ENCODE measurements around the gene PET100.

PET100 gene

DNA sequence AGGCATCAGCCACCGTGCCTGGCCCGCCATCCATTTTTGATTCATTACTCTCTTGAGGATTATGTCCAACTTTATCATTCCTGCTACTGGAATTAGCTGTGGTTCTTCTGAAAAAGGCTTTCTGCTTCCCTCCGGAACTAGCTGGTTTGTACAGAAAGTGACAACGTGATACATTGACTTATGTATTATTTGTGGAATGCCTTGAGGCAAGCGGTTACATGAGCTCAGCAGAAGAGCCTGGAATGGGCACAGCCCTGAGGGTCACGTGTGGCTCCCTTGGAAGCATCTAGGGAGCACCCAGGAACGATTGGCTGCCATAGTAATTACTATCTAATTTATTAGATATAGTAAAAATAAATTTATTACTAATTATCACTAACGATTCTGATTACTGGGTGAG is 24.8 kb downstream of the PET100 start:
- DNase-seq, result no peak

DNA sequence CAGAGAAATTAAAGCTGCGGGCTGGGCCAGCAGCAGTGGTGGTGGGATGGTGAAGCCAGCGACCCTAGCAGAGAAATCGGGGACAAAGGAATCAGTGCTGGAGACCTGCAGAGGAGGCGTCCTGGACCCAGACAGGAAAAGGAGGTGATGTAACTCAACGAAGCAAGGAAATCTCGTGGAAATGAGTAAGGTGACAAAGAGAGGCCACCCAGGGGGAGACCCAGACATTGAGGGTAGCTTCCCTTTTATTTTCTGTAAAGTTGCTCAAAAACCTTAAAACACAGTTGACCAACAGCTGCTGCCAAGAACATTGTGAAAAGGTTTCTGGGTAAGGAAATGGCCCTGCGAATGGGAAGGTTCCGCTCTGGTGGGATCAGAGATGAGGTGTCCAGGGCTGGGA is 26.0 kb downstream of the PET100 start:
- DNase-seq, result no peak

DNA sequence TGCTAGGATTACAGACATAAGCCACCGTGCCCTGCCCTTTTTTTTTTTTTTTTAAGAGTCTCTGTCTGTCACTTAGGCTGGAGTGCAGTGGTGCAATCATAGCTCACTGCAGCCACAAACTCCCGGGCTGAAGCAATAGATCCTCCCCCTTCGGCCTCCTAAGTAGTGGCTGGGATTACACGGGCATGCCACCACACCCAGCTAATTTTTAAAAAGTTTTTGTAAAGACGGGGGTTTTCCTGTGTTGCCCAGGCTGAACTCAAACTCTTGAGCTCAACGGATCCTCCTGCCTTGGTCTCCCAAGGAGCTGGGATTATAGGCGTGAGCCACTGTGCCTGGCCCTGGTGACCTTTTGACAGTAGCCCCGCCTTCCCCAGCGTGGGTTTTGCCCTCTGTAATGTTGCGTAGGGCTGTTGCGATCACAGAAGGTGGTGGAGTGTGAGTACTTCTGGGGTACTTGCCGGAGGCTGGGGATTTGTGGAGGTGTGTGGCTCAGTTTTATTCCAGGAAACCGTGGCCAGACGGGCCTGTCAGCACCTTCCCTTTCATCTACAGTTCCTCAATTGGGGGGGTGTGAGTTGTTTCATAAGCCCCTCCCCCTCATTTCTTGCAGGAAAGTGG is 27.6 kb downstream of the PET100 start:
- DNase-seq, result peak; percentile 54 to 66

- DNase-seq, result peak; percentile 44 to 49
These were observed 28.7 kb downstream of the PET100 start for GRCh38 chr19:7658219-7658686.

DNA sequence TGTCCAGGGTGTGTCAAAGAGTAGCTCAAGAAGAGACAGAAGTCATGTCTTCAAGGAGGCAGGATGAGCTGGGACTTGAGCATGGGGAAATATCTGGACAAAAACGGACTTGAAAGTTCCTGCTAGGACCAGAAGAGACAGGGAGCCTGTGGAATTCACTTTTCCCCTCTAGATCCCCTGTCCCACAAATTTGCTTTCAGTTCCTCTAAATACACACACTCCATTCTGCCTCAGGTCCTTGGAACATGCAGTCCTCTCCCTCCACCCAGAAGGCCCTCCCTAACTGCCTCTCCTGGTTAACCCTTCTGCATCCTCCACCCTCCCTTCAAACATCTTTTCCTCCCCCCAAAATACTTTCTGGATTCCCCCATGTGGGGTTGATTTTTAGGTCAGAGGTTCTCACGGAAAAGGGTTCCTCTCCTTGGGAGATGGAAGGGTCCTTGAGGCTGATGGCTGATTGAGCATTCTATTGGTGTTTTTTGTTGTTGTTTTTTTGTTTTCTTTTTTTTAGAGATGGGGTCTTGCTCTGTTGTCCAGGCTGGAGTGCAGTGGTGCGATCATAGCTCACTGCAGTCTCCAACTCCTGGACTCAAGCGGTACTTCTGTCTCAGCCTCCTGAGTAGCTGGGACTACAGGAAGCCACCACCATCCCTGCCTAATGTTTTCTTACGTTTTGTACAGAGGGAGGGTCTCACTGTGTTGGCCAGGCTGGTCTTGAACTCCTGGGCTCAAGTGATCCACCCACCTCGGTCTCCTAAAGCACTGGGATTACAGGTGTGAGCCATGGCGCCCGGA is 32.3 kb downstream of the PET100 start:
- DNase-seq, result no peak

DNA sequence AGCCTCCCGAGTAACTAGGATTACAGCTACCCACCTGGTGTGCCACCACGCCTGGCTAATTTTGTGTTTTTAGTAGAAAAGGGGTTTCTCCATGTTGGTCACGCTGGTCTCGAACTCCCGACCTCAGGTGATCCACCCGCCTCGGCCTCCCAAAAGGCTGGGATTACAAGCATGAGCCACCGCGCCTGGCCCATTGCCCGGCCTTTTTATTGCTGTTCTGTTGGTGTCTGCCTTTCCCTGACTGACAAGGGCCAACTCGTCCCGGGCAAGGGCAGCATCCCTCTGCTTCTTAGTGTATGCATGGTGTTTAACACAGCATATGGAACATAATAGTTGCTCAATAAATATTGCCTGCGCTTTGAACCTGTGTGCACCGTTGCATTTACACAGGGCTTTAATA is 33.1 kb downstream of the PET100 start:
- DNase-seq, result no peak

DNA sequence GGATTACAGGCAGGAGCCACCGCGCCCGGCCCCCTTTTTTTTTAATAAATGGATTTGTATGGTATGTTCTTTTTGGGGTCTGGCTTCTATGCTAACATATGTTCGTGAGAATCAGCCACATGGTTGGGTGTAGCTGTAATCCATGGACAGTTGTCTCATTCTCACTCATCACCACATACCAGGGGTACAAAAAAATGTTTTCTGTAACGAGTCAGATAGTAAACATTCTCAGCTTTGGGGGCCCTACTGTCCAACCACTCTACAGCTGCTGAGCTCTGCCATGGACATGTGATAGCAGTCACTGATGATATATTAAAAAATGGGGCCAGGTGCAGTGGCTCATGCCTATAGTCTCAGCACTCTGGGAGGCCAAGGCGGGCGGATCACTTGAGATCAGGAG is 34.1 kb downstream of the PET100 start:
- DNase-seq, result no peak

DNA sequence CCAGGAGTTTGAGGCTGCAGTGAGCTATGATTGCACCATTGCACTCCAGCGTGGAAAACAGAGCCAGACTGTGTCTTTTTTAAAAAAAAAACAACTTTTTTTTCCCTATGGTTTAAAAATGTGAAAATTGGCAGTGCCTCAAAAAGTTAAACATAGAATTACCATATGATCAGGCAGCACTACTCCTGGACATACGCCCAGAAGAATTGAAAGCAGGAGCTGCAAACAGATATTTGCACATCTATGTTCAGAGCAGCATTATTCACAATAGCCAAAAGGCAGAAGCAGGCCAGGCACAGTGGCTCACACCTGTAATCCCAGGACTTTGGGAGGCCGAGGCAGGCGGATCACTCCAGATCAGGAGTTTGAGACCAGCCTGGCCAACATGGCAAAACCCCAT is 35.5 kb downstream of the PET100 start:
- no peak for DNase-seq

GRCh38 chr19:7668842-7669241 is 39.2 kb downstream of the PET100 start, which contains the start of gene RETN:
Gene RETN (plus strand): TSS chr19:7669049. CDS start chr19:7669327, 278 bp downstream.
- DNase-seq, result no peak

DNA sequence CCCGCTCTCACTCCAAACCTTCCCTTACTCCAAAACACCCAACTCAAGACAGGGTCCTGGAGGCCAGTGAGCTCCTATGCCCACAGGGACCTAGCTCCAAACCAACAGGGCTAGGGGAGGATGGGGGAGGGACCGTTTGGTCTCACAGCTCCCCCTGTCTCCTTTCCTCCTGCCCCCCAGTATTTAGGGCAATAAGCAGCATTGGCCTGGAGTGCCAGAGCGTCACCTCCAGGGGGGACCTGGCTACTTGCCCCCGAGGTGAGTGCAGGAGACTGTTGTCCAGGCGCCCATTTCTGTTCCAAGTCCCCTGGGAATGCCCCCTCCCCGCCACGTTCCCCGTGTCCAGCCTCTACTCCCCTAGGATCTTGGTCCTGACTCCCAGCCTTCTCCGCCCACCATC is 40.0 kb downstream of the PET100 start:
- DNase-seq, result no peak

GRCh38 chr19:7670150-7670783 is 40.7 kb downstream of the PET100 start:
- peak in 1 of 2 experiments; percentile 41 for DNase-seq

GRCh38 chr19:7670790-7671189 is 41.2 kb downstream of the PET100 start:
- DNase-seq, result no peak

DNA sequence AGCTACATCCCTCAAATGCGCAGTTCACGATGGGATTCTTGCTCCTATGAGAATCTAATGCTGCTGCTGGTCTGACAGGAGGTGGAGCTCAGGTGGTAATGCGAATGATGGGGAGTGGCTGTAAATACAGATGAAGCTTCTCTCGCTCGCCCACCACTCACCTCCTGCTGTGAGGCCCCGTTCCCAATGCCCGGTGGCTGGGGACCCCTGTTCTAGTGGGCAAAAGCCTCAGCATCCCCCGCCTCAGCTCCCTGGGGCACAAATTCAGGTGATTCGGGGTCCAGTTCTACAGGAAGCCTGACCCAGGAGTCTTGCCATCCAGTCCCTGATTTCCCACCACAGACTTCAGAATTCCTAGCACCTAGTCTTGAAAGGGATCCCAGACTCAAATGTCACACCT is 42.9 kb downstream of the PET100 start:
- no peak for DNase-seq

GRCh38 chr19:7674010-7675005 is 44.7 kb downstream of the PET100 start:
- DNase-seq, result peak; percentile 59 to 67

DNA sequence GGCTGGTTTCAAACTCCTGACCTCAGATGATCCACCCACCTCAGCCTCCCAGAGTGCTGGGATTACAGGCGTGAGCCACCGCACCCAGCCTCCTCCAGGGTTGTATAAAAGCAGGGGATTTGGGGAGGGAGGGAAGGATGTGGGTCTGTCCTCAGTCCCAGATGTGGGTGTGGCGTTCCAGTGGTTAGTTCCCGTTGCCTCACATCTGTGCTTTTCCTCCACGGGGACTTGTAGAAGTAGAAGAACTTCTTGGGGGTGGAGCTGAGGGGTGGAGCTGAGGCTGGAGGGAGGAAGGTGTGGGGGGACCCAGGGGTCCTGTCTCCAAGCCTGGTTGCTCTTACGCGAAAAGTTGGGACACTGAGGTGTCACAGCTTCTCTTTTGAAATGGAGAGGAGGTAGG is 46.8 kb downstream of the PET100 start:
- no peak for DNase-seq

DNA sequence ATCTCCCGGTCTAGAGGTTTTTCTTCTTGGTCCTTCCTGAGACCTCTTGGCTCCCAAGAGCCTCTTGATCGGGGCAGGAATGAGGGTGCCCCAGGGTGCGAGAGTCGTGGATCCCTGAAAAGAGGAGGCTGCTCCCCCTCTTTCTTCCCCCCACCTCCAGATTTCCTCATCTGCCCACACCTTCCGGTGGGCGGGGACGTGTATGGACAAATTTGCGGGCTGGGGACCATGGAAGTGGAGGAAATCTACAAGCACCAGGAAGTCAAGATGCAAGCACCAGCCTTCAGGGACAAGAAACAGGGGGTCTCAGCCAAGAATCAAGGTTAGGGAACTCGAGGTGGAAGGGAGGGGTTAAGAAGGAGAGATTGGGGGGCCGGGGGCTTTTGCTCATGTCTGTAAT is 47.3 kb downstream of the PET100 start, which contains the start of gene MCEMP1:
MCEMP1 (plus strand) TSS at position 237 of the 400 bp plus-strand sequence; CDS start at position 268, 31 bp downstream.
- no peak for DNase-seq

- no peak for DNase-seq
These were observed 48.2 kb downstream of the PET100 start for GRCh38 chr19:7677669-7678311.

GRCh38 chr19:7678971-7679751 is 49.6 kb downstream of the PET100 start:
- peak; percentile 68 to 79 for DNase-seq

GRCh38 chr19:7679771-7680605 is 50.4 kb downstream of the PET100 start:
- no peak for DNase-seq
